GM12892 (cell line): ENCODE measurements around the gene DDX24.

Experiments
- POLR2A ChIP-seq: IDR thresholded peaks from 2 replicates; pipeline ENCODE4 v1.6.1; 2011; ENCODE audit warnings: low read depth, low read length, control low read depth
- POLR2AphosphoS5 ChIP-seq: IDR thresholded peaks from 2 replicates; pipeline ENCODE4 v1.6.1; 2011; ENCODE audit warnings: low read depth, low read length, control low read depth

DNA sequence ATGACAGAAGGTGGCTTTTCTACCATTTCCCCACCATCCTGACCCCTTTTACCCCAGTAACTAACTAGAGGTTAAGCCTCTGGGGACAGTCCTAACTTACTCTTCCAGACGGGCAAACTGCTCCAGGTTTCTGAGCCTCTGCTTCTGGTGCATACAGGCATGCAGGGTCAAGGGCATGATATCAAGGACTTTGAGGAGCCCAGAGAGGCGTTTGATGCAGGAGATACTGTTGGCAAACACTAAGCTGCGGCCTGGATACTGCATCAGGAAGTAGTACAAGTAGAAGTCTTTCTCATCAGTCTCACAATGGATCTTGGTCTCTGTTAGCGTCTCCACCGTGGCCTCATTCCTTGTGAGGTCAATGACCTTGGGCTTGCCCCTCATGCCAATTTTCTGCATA lies 21.0 kb downstream of the DDX24 start:
- TF ChIP-seq POLR2AphosphoS5, result no peak
- TF ChIP-seq POLR2A, result no peak
